HFFc6 (cell line): ENCODE results near the gene ATF5. TPM values are rescaled to one million over a fixed set of nuclear protein-coding genes. Genes with fewer than 3 reads are reported as not detected.
A peak's percentile ranks its signal among the peaks of the same experiment; 100 is the strongest.

Experiments
- DNase-seq: peaks from one replicate; pipeline ENCODE4 v3.0.0-alpha.2; 2018
- H3K27ac Mint-ChIP-seq: 2 replicates; pipeline ENCODE4 v1.8.0; 2020; ENCODE audit warnings: mild to moderate bottlenecking, mixed read lengths
- H3K27me3 Mint-ChIP-seq: 2 replicates; pipeline ENCODE4 v1.8.0; 2021; ENCODE audit warnings: mild to moderate bottlenecking, moderate library complexity, mixed read lengths; ENCODE audit not compliant: insufficient read depth
- H3K36me3 Mint-ChIP-seq: 2 replicates; pipeline ENCODE4 v1.8.0; 2021; ENCODE audit warnings: low read depth, mixed read lengths
- H3K4me1 Mint-ChIP-seq: 2 replicates; pipeline ENCODE4 v1.8.0; 2020; ENCODE audit warnings: low read depth, mixed read lengths
- H3K4me3 Mint-ChIP-seq: 2 replicates; pipeline ENCODE4 v1.8.0; 2020; ENCODE audit warnings: mild to moderate bottlenecking, moderate library complexity, mixed read lengths
- H3K9me3 Mint-ChIP-seq: 2 replicates; pipeline ENCODE4 v1.8.0; 2020; ENCODE audit warnings: mild to moderate bottlenecking, mixed read lengths
- total RNA-seq, 6 experiments: library from RNA; stranded (reverse); fragmentation: NEBNext Ultra II Directional; extraction: Animal tissue kit (Norgen Biotek cat#: 25700); gene quantifications; 2 replicates in 1 of 6; 3 replicates in 5 of 6; pipeline ENCODE4 v1.2.3, GENCODE V29; 2021
- TF ChIP-seq, protein P1 (sequence below): fragments of 200-600 bp; sonication (generic); IDR thresholded peaks from 2 replicates; pipeline ENCODE4 v1.5.0; 2021; ENCODE audit warnings: antibody characterized with exemption, mild to moderate bottlenecking

ATF5 gene
- total RNA-seq, 6 experiments from 2014 or later: 38.2 to 44.4 (median 41.2) TPM

DNA sequence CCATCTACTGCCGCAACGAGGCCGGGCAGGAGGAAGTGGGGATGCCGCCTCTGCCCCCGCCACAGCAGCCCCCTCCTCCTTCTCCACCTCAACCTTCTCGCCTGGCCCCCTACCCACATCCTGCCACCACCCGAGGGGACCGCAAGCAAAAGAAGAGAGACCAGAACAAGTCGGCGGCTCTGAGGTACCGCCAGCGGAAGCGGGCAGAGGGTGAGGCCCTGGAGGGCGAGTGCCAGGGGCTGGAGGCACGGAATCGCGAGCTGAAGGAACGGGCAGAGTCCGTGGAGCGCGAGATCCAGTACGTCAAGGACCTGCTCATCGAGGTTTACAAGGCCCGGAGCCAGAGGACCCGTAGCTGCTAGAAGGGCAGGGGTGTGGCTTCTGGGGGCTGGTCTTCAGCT is 3.7 kb downstream of the ATF5 start:
- peaks cover 12% of the 10 kb centered on the region for H3K4me1 Mint-ChIP-seq
- H3K4me3 Mint-ChIP-seq: no peak overlapping the region
- TF ChIP-seq, protein P1, sequence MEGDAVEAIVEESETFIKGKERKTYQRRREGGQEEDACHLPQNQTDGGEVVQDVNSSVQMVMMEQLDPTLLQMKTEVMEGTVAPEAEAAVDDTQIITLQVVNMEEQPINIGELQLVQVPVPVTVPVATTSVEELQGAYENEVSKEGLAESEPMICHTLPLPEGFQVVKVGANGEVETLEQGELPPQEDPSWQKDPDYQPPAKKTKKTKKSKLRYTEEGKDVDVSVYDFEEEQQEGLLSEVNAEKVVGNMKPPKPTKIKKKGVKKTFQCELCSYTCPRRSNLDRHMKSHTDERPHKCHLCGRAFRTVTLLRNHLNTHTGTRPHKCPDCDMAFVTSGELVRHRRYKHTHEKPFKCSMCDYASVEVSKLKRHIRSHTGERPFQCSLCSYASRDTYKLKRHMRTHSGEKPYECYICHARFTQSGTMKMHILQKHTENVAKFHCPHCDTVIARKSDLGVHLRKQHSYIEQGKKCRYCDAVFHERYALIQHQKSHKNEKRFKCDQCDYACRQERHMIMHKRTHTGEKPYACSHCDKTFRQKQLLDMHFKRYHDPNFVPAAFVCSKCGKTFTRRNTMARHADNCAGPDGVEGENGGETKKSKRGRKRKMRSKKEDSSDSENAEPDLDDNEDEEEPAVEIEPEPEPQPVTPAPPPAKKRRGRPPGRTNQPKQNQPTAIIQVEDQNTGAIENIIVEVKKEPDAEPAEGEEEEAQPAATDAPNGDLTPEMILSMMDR: no peak
- peaks cover 11% of the 10 kb centered on the region for H3K27me3 Mint-ChIP-seq
- H3K27ac Mint-ChIP-seq: no peak overlapping the region
- H3K9me3 Mint-ChIP-seq: peaks cover 6% of the 10 kb centered on the region; the same call in 1 of the 2 replicates
- DNase-seq: no peak
- peaks cover 41% of the 10 kb centered on the region for H3K36me3 Mint-ChIP-seq

DNA sequence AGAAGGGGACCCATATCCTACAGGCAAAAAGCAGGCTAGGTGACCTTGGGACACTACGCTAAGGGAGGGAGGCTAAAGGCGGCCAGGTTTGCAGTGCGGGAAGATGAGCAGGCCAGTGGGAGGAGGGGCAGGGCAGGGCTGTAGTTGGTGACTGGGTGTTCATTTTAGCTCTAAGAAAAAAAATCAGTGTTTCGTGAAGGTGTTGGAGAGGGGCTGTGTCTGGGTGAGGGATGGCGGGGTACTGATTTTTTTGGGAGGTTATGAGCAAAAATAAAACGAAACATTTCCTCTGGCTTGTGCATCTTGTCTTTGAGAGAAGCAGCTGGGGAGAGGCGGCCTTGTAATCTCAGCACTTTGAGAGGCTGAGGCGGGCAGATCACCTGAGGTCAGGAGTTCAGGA is 4.6 kb downstream of the ATF5 start:
- Mint-ChIP-seq H3K27ac (no peak overlapping the region), H3K36me3 (peaks cover 35% of the 10 kb centered on the region), H3K9me3 (peaks cover 4% of the 10 kb centered on the region; the same call in 1 of the 2 replicates), H3K27me3 (peaks cover 9% of the 10 kb centered on the region), H3K4me1 (peaks cover 8% of the 10 kb centered on the region), H3K4me3 (no peak overlapping the region)
- TF ChIP-seq, protein P1: no peak
- no peak for DNase-seq

DNA sequence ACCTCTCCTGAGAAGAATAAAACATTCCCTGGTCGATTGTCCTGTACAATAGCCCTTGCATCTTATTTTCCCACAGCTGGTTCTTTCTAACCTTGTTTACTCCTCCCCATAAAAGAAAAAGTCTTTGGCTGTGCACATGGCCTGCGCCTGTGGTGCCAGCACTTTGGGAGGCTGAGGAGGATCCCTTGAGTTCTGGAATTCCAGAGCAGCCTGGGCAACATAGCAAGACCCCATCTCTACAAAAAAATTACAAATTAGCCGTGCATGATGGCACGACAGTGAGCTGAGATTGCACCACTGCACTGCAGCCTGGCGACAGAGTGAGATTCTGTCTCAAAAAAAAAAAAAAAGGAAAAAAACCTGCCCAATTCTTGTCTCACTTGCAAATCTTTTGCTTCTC is 7.5 kb downstream of the ATF5 start:
- TF ChIP-seq, protein P1: no peak
- peaks cover 2% of the 10 kb centered on the region for H3K27me3 Mint-ChIP-seq
- H3K36me3 Mint-ChIP-seq: peaks cover 15% of the 10 kb centered on the region
- H3K27ac Mint-ChIP-seq: no peak overlapping the region
- H3K4me1 Mint-ChIP-seq: no peaks in the 10 kb centered on the region
- H3K9me3 Mint-ChIP-seq: no peaks in the 10 kb centered on the region
- no peak overlapping the region for H3K4me3 Mint-ChIP-seq
- DNase-seq: no peak

DNA sequence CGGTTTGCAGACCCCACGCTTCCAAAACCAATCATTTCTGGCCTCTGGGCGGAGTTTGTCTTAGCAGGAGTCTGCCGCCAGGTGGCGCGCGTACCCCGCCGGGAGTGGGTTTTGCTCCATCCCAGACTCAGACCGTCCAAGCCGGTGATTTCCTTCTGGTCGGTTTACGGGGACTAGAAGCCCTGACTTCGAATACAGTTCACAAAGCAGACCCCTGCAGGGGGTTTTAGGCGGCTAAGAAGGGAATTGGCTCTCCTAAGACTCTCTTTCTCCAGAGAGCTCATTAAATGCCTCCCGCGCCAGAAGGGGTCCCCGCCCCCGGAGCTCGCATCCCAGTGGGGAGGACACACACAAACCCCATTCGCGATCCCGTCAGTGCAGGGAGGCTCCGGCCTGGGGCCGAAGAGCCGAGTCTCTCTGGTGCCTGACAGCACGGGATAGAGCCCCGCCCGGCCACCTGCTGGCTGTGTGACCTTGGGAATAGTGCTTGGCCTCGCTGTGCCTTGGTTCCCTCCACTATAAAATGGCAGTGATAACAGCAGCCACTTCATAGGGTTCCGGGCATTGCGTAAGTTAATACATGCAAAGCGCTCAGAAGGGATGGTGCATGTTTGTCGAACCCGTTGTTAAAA is 8.9 kb downstream of the ATF5 start:
- peak; percentile 45 for DNase-seq
- peaks cover 8% of the 10 kb centered on the region for H3K36me3 Mint-ChIP-seq
- no peaks in the 10 kb centered on the region for H3K9me3 Mint-ChIP-seq
- no peak overlapping the region for H3K27ac Mint-ChIP-seq
- no peaks in the 10 kb centered on the region for H3K4me1 Mint-ChIP-seq
- peaks cover 7% of the 10 kb centered on the region for H3K27me3 Mint-ChIP-seq
- H3K4me3 Mint-ChIP-seq: peak overlapping the region; percentile 70
- TF ChIP-seq, protein P1: peak; percentile 99

DNA sequence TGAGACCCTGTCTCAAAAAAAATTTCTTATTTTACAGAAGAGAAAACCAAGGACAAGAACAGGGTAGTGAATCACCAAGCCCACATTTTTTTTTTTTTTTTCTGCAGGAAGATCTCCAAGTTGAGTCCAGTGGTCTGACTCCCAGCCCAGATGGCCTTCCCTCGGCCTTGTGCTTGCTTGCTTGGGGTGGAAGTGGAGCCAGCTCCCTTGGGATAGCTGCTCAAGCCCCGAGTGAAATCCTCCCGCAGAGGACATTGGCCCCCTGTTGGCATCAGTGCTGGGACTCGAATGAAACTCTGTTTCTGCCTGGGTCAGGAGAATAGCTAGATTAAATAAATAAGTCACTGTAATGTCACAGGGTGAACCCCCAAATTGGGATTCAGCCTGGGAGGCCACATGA is 9.7 kb downstream of the ATF5 start:
- H3K4me3 Mint-ChIP-seq: no peak overlapping the region
- H3K27me3 Mint-ChIP-seq: peaks cover 5% of the 10 kb centered on the region
- H3K9me3 Mint-ChIP-seq: no peaks in the 10 kb centered on the region
- no peak overlapping the region for H3K27ac Mint-ChIP-seq
- TF ChIP-seq, protein P1: no peak
- DNase-seq: no peak
- H3K4me1 Mint-ChIP-seq: no peaks in the 10 kb centered on the region; the same call in 1 of the 2 replicates
- H3K36me3 Mint-ChIP-seq: peaks cover under 1% of the 10 kb centered on the region
